Bronchial epithelial cell (primary cell): Measurements from ENCODE around the gene SIL1. TPM values are rescaled to one million over a fixed set of nuclear protein-coding genes. Genes with fewer than 3 reads are reported as not detected.

Experiments used
- DNase-seq: peaks from one replicate; pipeline ENCODE4 v3.0.0-alpha.2; 2010; ENCODE audit warnings: low read depth
- FAIRE-seq: peaks from 2 replicates; lab custom pipeline; 2011; peaks lifted over from hg19 to GRCh38; lab: Jason Lieb, UNC
- H3K27me3 ChIP-seq: 2 replicates; pipeline ENCODE4 v1.5.1; 2011; ENCODE audit warnings: low read length; ENCODE audit not compliant: control insufficient read depth, insufficient read depth
- H3K36me3 ChIP-seq: 2 replicates; pipeline ENCODE4 v1.5.1; 2011; ENCODE audit warnings: low read length; ENCODE audit not compliant: control insufficient read depth, insufficient read depth
- H3K4me3 ChIP-seq: 2 replicates; pipeline ENCODE4 v1.5.1; 2011; ENCODE audit warnings: mild to moderate bottlenecking, low read depth, low read length, control low read depth
- total RNA-seq: library from RNA; depleted of rRNA; stranded (reverse); fragments of >200 nt; gene quantifications from 2 replicates; pipeline ENCODE4 v1.2.1, GENCODE V29; 2014
- TF ChIP-seq, protein P1 (sequence below): IDR thresholded peaks from 2 replicates; pipeline ENCODE4 v1.5.1; 2011; ENCODE audit warnings: mild to moderate bottlenecking, moderate library complexity, low read length, control low read depth, inconsistent platforms; ENCODE audit not compliant: insufficient read depth, severe bottlenecking

SIL1 gene
- total RNA-seq, 1 donor from 2014 or later = 85.3 TPM

DNA sequence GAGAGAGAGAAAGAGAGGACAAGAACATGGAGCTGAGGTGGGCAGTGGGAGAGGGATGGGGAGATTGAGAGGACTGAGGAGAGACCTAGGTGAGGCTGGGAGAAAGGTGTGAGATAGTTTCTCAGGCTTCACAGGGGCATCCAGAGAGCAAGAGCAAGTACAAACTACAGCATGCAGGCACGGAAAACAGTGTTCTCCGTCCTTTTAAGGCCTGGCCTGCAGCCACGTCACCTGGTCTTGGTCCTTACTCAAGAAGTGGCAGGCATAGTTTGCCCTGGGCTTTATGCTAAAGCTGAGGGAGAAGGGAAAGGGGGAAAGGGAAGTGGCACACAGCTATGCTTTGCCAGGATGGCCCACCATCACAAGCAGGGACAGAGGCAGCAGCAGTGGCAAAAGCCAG lies 65.7 kb downstream of the SIL1 start:
- peaks cover 1% of the 10 kb centered on the region for H3K36me3 ChIP-seq
- no peak for DNase-seq
- TF ChIP-seq, protein P1, sequence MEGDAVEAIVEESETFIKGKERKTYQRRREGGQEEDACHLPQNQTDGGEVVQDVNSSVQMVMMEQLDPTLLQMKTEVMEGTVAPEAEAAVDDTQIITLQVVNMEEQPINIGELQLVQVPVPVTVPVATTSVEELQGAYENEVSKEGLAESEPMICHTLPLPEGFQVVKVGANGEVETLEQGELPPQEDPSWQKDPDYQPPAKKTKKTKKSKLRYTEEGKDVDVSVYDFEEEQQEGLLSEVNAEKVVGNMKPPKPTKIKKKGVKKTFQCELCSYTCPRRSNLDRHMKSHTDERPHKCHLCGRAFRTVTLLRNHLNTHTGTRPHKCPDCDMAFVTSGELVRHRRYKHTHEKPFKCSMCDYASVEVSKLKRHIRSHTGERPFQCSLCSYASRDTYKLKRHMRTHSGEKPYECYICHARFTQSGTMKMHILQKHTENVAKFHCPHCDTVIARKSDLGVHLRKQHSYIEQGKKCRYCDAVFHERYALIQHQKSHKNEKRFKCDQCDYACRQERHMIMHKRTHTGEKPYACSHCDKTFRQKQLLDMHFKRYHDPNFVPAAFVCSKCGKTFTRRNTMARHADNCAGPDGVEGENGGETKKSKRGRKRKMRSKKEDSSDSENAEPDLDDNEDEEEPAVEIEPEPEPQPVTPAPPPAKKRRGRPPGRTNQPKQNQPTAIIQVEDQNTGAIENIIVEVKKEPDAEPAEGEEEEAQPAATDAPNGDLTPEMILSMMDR = no peak
- no peak overlapping the region for H3K4me3 ChIP-seq
- no peaks in the 10 kb centered on the region for H3K27me3 ChIP-seq
- no peak for FAIRE-seq

DNA sequence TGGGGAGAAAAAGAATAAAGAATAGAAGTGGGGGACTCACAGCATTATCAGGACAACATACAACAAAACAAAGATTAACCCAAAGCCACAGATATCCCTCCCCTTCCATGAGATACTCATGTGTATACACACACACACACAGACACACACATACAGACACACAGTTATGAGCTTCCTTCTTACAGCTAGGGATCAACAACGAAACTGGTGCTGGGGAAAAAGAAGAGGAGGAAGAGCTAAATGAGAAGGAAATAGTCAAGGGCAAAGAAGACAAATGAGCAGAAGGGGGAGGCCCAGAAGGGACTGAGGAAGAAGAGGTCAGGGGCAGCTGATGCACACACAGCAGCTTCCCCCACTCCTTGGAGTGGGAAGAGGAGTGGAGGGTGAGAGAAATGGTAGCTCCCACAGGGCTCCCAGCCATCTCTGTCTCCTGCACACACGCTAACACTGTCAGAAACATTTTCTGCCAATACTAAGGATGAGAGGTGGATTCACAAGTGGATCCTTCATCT lies 66.2 kb downstream of the SIL1 start:
- no peak overlapping the region for H3K4me3 ChIP-seq
- DNase-seq = no peak
- TF ChIP-seq, protein P1 = no peak
- peaks cover 3% of the 10 kb centered on the region for H3K36me3 ChIP-seq
- H3K27me3 ChIP-seq = no peaks in the 10 kb centered on the region
- no peak for FAIRE-seq

DNA sequence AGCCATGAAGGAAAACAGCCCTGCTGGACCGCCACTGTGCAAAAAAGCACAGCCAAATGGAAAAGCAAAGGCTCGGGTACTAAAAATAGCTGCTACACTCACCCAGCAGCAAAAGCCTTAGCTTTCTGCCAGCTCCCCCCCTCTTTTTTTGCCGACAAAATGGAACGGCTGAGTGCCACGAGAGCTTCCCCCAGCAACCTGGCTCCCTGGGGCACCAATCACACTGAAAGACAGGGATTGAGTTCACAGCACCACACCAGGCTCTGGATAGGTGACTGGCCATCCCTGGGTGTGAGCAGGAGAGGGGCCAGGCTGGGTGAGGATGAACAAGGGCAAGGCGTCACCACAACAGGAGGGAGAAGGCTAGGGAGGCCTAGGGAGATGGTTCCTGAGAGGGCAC lies 66.7 kb downstream of the SIL1 start:
- DNase-seq (no peak), FAIRE-seq (no peak)
- Histone ChIP-seq H3K36me3 (peaks cover 3% of the 10 kb centered on the region), H3K27me3 (no peaks in the 10 kb centered on the region), H3K4me3 (no peak overlapping the region)
- TF ChIP-seq, protein P1 = no peak

DNA sequence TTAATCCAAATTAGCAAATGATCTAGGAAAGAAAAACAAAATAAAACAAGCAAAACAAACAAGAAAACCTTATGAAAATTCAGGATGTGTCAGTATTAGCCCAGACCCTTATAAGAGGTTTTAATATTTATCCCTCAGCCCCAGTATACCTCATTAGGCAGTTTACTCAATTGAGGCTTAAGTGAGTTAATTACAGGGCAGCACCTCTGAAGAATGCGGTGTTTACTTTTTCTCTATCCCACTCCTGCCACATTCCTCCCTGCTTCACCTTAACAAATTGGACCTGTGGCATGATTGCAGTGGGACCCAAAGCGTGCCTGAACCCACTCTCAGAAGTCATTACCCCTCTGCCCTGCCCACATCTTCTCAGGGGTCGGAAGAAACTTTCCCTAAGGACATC lies 67.1 kb downstream of the SIL1 start:
- Histone ChIP-seq H3K36me3 (peaks cover 3% of the 10 kb centered on the region), H3K27me3 (no peaks in the 10 kb centered on the region), H3K4me3 (no peak overlapping the region)
- FAIRE-seq = no peak
- no peak for DNase-seq
- TF ChIP-seq, protein P1 = no peak

DNA sequence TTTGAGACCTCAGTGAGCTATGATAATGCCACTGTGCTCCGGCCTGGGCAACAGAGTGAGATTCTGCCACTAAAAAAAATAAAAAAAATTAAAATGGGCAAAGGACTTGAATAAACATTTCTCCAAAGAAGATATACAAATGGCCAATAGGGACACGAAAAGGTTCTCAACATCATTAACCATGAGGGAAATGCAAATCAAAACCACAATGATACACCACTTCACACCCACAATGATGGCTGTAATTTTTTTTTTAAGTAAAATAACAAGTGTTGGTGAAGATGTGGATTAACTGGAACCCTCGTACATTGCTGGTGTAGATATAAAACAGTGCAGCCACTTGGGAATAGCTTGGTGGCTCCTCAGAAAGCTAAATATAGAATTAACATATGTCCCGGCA lies 68.0 kb downstream of the SIL1 start:
- DNase-seq (no peak), FAIRE-seq (no peak)
- TF ChIP-seq, protein P1 = no peak

DNA sequence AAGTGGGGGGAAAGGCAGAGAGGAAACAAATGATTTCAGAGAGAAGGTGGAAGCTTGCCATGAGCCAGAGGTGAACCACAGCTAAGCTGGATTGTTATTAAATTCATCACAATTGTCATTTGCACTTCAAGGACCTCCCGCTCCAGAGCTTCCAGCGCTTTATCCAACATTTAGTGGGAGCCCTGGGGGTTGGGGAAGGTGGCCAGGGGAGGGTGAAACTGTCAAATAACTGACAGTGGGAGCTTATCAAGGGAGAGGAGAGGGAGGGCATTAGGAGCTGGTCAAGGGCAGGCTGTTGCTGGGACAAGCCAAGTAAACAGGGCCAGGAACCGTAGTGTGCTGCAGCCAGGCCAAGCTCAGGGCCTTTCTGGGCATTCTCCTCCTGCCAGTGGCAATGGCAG lies 71.5 kb downstream of the SIL1 start:
- TF ChIP-seq, protein P1 = no peak
- no peaks in the 10 kb centered on the region for H3K27me3 ChIP-seq
- FAIRE-seq (no peak), DNase-seq (no peak)
- H3K4me3 ChIP-seq = no peak overlapping the region
- peaks cover 3% of the 10 kb centered on the region for H3K36me3 ChIP-seq

More for the DNA sequence above, 68.0 kb downstream of the SIL1 start:
- Histone ChIP-seq H3K4me3 (no peak overlapping the region), H3K27me3 (no peaks in the 10 kb centered on the region), H3K36me3 (peaks cover 3% of the 10 kb centered on the region)
